K562 (cell line): ENCODE measurements around the gene PCBP3. TPM values are rescaled to one million over a fixed set of nuclear protein-coding genes. Genes with fewer than 3 reads are reported as not detected.

ENCODE experiments used
- ATAC-seq: fragments of 200-7000 bp; cut with Tn5 transposase; 3 replicates; pipeline ENCODE4 v1.9.1; 2020; ENCODE audit warnings: moderate library complexity
- BruUV-seq: library from RNA; stranded (reverse); fragments of 400-500 nt; replicated peaks from 2 replicates; lab custom pipeline; 2021; lab: Mats Ljungman, UMichigan
- CTCF ChIA-PET: fragments of 300-600 bp; formaldehyde crosslinking; extraction: SDS; loops from one replicate; lab custom pipeline; 2021; ENCODE audit warnings: low intra/inter-chr PET ratio; lab: Yijun Ruan, JAX
- POLR2A ChIA-PET: fragments of 300-600, 350-650 bp; sonication (Branson Sonifier 250); formaldehyde crosslinking; extraction: SDS; loops from one replicate; lab custom pipeline; 2021; ENCODE audit warnings: antibody characterized with exemption, inconsistent platforms; lab: Yijun Ruan, JAX
- DNase-seq, 4 experiments: peaks; one replicate each; pipeline versions ENCODE4 v3.0.0 to v3.0.0-alpha.2; 2011 to 2018; ENCODE audit warnings: low spot score in 3 of 4, mixed read lengths in 3 of 4; ENCODE audit errors: extremely low read depth in 1 of 4
- FAIRE-seq: peaks from 2 replicates; lab custom pipeline; 2011; peaks lifted over from hg19 to GRCh38; lab: Jason Lieb, UNC
- H2AFZ ChIP-seq: 2 replicates; pipeline ENCODE4 v1.6.0; 2011; ENCODE audit warnings: low read depth, low read length, control low read depth, inconsistent platforms
- H3K27ac ChIP-seq: fragments of 200-600 bp; 3 replicates; pipeline ENCODE4 v1.8.0; 2011; ENCODE audit warnings: low read depth, mild to moderate bottlenecking, control low read depth, inconsistent platforms, low read length, moderate library complexity, mixed read lengths; ENCODE audit errors: extremely low read depth
- H3K27me3 ChIP-seq, 2 experiments: fragments of 300-600 bp in 1 of 2; 2 replicates in 1 of 2; 3 replicates in 1 of 2; pipeline versions ENCODE4 v1.6.0 to v1.8.0; 2011; ENCODE audit warnings: inconsistent platforms in 2 of 2, low read length in 2 of 2, mild to moderate bottlenecking in 1 of 2, mixed read lengths in 1 of 2, moderate library complexity in 1 of 2; ENCODE audit not compliant: control insufficient read depth in 2 of 2, insufficient read depth in 2 of 2
- H3K36me3 ChIP-seq: fragments of 300-600 bp; 3 replicates; pipeline ENCODE4 v1.8.0; 2011; ENCODE audit warnings: mild to moderate bottlenecking, low read length, inconsistent platforms; ENCODE audit not compliant: control insufficient read depth, insufficient read depth
- H3K4me1 ChIP-seq, 2 experiments: fragments of 200-600 bp in 1 of 2; replicated peaks in 1 of 2; 2 replicates in 1 of 2; 3 replicates in 1 of 2; pipeline versions ENCODE4 v1.5.1 to v1.8.0; 2011; ENCODE audit warnings: inconsistent platforms in 2 of 2, low read length in 2 of 2, mild to moderate bottlenecking in 1 of 2, mixed read lengths in 1 of 2, moderate library complexity in 1 of 2; ENCODE audit not compliant: control insufficient read depth in 2 of 2, insufficient read depth in 2 of 2
- H3K4me2 ChIP-seq: 2 replicates; pipeline ENCODE4 v1.6.1; 2011; ENCODE audit warnings: low read length, control low read depth, inconsistent platforms, mixed read lengths; ENCODE audit not compliant: insufficient read depth
- H3K4me3 ChIP-seq: fragments of 200-600 bp; sonication (generic), shearing (Covaris generic); 2 replicates; pipeline ENCODE4 v1.5.1; 2016; ENCODE audit warnings: control low read depth, inconsistent platforms
- H3K79me2 ChIP-seq: fragments of 200-600 bp; 3 replicates; pipeline ENCODE4 v1.8.0; 2011; ENCODE audit warnings: low read length, inconsistent platforms; ENCODE audit not compliant: control insufficient read depth, insufficient read depth
- H3K9ac ChIP-seq, 2 experiments: 2 replicates each; pipeline versions ENCODE4 v1.6.0 to v1.6.1; 2011; ENCODE audit warnings: low read depth in 2 of 2, low read length in 2 of 2, control low read depth in 1 of 2, inconsistent platforms in 1 of 2, mild to moderate bottlenecking in 1 of 2, mixed read lengths in 1 of 2; ENCODE audit not compliant: insufficient read depth in 1 of 2
- H3K9me1 ChIP-seq: one replicate; pipeline ENCODE4 v1.6.0; 2011; ENCODE audit warnings: inconsistent platforms, mild to moderate bottlenecking, low read length, moderate library complexity; ENCODE audit not compliant: control insufficient read depth, insufficient read depth
- H3K9me3 ChIP-seq: replicated peaks from 2 replicates; pipeline ENCODE4 v1.5.1; 2011; ENCODE audit warnings: low read depth, low read length, inconsistent platforms; ENCODE audit not compliant: control insufficient read depth, insufficient read depth
- H4K20me1 ChIP-seq: replicated peaks from 2 replicates; pipeline ENCODE4 v1.6.1; 2011; ENCODE audit warnings: low read length, inconsistent platforms, mixed read lengths; ENCODE audit not compliant: control insufficient read depth, insufficient read depth
- CLOCK ChIP-seq: fragments of 250-450 bp; sonication (Bioruptor Pico); IDR thresholded peaks from 2 replicates; pipeline ENCODE4 v1.4.0; 2020; ENCODE audit warnings: mild to moderate bottlenecking, moderate library complexity, borderline replicate concordance
- GATA2 ChIP-seq: sonication (generic); formaldehyde crosslinking; IDR thresholded peaks from 2 replicates; pipeline ENCODE4 v1.4.0; 2020; ENCODE audit warnings: mild to moderate bottlenecking, missing genetic modification reagents
- JUN ChIP-seq, 2 experiments: sonication (generic) in 1 of 2; formaldehyde crosslinking in 1 of 2; IDR thresholded peaks; 2 replicates each; pipeline versions ENCODE4 v1.6.1 to v1.8.0; 2012 to 2022; ENCODE audit warnings: borderline replicate concordance in 2 of 2, mild to moderate bottlenecking in 2 of 2, improper control_type of control experiment in 1 of 2, low read depth in 1 of 2, low read length in 1 of 2, missing genetic modification reagents in 1 of 2
- LARP7 ChIP-seq: fragments of 450-650 bp; IDR thresholded peaks from 2 replicates; pipeline ENCODE4 v1.6.1; 2016
- PRPF4 ChIP-seq: fragments of 200-400 bp; formaldehyde crosslinking; IDR thresholded peaks from one replicate; pipeline ENCODE4 v1.6.1; 2017; ENCODE audit warnings: low read length, low read depth, mild to moderate bottlenecking; ENCODE audit not compliant: insufficient read depth, poor library complexity, severe bottlenecking
- RBM17 ChIP-seq: fragments of 200-400 bp; formaldehyde crosslinking; IDR thresholded peaks from 2 replicates; pipeline ENCODE4 v1.6.1; 2017; ENCODE audit warnings: low read depth, mild to moderate bottlenecking, low read length, borderline replicate concordance
- RFX5 ChIP-seq: IDR thresholded peaks from 2 replicates; pipeline ENCODE4 v1.6.1; 2011; ENCODE audit warnings: low read depth, mild to moderate bottlenecking, improper control_type of control experiment, low read length
- SNIP1 ChIP-seq: fragments of 450-650 bp; IDR thresholded peaks from 2 replicates; pipeline ENCODE4 v1.7.1; 2017; ENCODE audit warnings: low read depth, mild to moderate bottlenecking
- TOE1 ChIP-seq, 2 experiments: fragments of 450-650 bp in 1 of 2; sonication (generic) in 1 of 2; formaldehyde crosslinking in 1 of 2; IDR thresholded peaks; 2 replicates each; pipeline versions ENCODE4 v1.7.1 to v1.8.0; 2016 to 2022; ENCODE audit warnings: borderline replicate concordance in 2 of 2, mild to moderate bottlenecking in 2 of 2, antibody characterized with exemption in 1 of 2, inconsistent platforms in 1 of 2, low read depth in 1 of 2, missing genetic modification reagents in 1 of 2, moderate library complexity in 1 of 2
- ZBTB7A ChIP-seq: IDR thresholded peaks from 2 replicates; pipeline ENCODE4 v1.6.1; 2011; ENCODE audit warnings: low read depth, mild to moderate bottlenecking, low read length, moderate library complexity, borderline replicate concordance; ENCODE audit not compliant: control insufficient read depth
- ZKSCAN1 ChIP-seq: fragments of 150-350 bp; IDR thresholded peaks from 2 replicates; pipeline ENCODE4 v1.6.1; 2016; ENCODE audit warnings: low read depth, low read length
- ZNF217 ChIP-seq: sonication (generic); formaldehyde crosslinking; IDR thresholded peaks from 2 replicates; pipeline ENCODE4 v1.8.0; 2022; ENCODE audit warnings: mild to moderate bottlenecking, missing genetic modification reagents
- ZNF77 ChIP-seq: fragments of 250-450 bp; sonication (Bioruptor Pico); IDR thresholded peaks from 2 replicates; pipeline ENCODE4 v1.5.0; 2020
- WGBS: fragments of 100-300 bp; shearing (Covaris generic); methylation state at CpG from one replicate; pipeline ENCODE4 v1.1.6; 2016; ENCODE audit warnings: low coverage, mixed read lengths; ENCODE audit not compliant: insufficient coverage; ENCODE audit errors: missing lambda C conversion rate; 5-methylcytosine and 5-hydroxymethylcytosine counted together
- in situ Hi-C: fragments of 300-500 bp; cut with MboI; formaldehyde crosslinking; loops from 4 replicates; pipeline ENCODE4 v1.15.0; 2018; ENCODE audit warnings: inconsistent platforms, mixed read lengths
- intact Hi-C: fragments of 100-400 bp; cut with micrococcal nuclease; formaldehyde crosslinking; loops from 2 replicates; pipeline ENCODE4 v1.14.2; 2022
- polyA plus RNA-seq, 8 experiments: library from polyadenylated mRNA; depleted of rRNA in 4 of 8; stranded (reverse) in 5 of 8; unstranded in 3 of 8; fragments of >200 nt; fragmentation: Nextera tagmentation in 2 of 8; fragmentation: Illumina TruSeq in 1 of 8; extraction: Ambion mirVana in 2 of 8; extraction: Trizol in 1 of 8; gene quantifications; 2 replicates each; pipeline versions ENCODE4 v1.2.1 to v1.2.3, GENCODE V29; 2011 to 2014; ENCODE audit warnings: inconsistent platforms in 1 of 8, missing spikeins in 1 of 8
- total RNA-seq, 7 experiments: library from RNA; depleted of rRNA in 6 of 7; stranded (reverse); fragments of >200 nt in 6 of 7; fragmentation: Illumina TruSeq in 2 of 7; extraction: Trizol in 2 of 7; gene quantifications; 2 replicates each; pipeline versions ENCODE4 v1.2.1 to v1.2.3, GENCODE V29; 2011 to 2021; ENCODE audit warnings: low replicate concordance in 1 of 7
- TF ChIP-seq, protein P1 (sequence below): fragments of 450-650 bp; IDR thresholded peaks from 2 replicates; pipeline ENCODE4 v1.6.1; 2017; ENCODE audit warnings: antibody characterized with exemption, mild to moderate bottlenecking

Gene PCBP3
- total and polyA plus RNA-seq, 9 of the 15 experiments (the other 6 are each of a cell fraction or from before 2014, with no cell fraction given) = 0.18 TPM; not detected in 8

GRCh38 chr21:45823100-45823681, 179.7 kb downstream of the PCBP3 start:
- WGBS = under 1% methylated on average over 16 of the region's 16 CpGs
- Histone ChIP-seq H3K9ac (no peak overlapping the region), H3K4me3 (no peak overlapping the region), H3K9me3 (no peaks in the 10 kb centered on the region), H3K4me2 (no peak overlapping the region), H3K9me1 (no peaks in the 10 kb centered on the region), H3K36me3 (no peaks in the 10 kb centered on the region), H4K20me1 (peaks cover 21% of the 10 kb centered on the region), H2AFZ (no peak overlapping the region), H3K27me3 (peaks cover 44 to 70% of the 10 kb centered on the region in 2 experiments), H3K4me1 (peaks cover 0 to 7% of the 10 kb centered on the region in 2 experiments; a peak in 2 of 5 replicates), H3K27ac (no peak overlapping the region), H3K79me2 (no peaks in the 10 kb centered on the region)
- ChIA-PET POLR2A (interaction anchor here (0.6 kb wide), 1 partner anchor 535 kb away, joined by 3 read pairs; the partner anchor contains the start of gene POFUT2), CTCF (no interaction called here)
- ATAC-seq = no peak
- no TSS peak for BruUV-seq
- intact Hi-C loops (loop anchor here (5.0 kb wide), 1 partner anchor 376 kb away; no protein-coding TSS in a partner anchor), in situ Hi-C loops (loop anchor here (10.0 kb wide), 2 partner anchors 518 to 678 kb away; no protein-coding TSS in a partner anchor)
- no peak for FAIRE-seq
- DNase-seq = no peak
- TF ChIP-seq ZNF77 (CRISPR knock-in tag) (no peak), SNIP1 (no peak), GATA2 (CRISPR knock-in tag) (no peak), JUN (IDR thresholded peaks at IDR 0.05; ENCODE audit: borderline replicate concordance, low read depth, low read length) (no peak), JUN (CRISPR knock-in tag; IDR thresholded peaks at IDR 0.05; ENCODE audit: borderline replicate concordance) (no peak), RBM17 (no peak), PRPF4 (no peak), ZNF217 (CRISPR knock-in tag) (no peak), TOE1 (IDR thresholded peaks at IDR 0.05; ENCODE audit: borderline replicate concordance) (no peak), TOE1 (CRISPR knock-in tag; IDR thresholded peaks at IDR 0.05; ENCODE audit: borderline replicate concordance, low read depth) (no peak), LARP7 (no peak), RFX5 (no peak), ZKSCAN1 (no peak), ZBTB7A (no peak), CLOCK (CRISPR knock-in tag) (no peak)
- TF ChIP-seq, protein P1, sequence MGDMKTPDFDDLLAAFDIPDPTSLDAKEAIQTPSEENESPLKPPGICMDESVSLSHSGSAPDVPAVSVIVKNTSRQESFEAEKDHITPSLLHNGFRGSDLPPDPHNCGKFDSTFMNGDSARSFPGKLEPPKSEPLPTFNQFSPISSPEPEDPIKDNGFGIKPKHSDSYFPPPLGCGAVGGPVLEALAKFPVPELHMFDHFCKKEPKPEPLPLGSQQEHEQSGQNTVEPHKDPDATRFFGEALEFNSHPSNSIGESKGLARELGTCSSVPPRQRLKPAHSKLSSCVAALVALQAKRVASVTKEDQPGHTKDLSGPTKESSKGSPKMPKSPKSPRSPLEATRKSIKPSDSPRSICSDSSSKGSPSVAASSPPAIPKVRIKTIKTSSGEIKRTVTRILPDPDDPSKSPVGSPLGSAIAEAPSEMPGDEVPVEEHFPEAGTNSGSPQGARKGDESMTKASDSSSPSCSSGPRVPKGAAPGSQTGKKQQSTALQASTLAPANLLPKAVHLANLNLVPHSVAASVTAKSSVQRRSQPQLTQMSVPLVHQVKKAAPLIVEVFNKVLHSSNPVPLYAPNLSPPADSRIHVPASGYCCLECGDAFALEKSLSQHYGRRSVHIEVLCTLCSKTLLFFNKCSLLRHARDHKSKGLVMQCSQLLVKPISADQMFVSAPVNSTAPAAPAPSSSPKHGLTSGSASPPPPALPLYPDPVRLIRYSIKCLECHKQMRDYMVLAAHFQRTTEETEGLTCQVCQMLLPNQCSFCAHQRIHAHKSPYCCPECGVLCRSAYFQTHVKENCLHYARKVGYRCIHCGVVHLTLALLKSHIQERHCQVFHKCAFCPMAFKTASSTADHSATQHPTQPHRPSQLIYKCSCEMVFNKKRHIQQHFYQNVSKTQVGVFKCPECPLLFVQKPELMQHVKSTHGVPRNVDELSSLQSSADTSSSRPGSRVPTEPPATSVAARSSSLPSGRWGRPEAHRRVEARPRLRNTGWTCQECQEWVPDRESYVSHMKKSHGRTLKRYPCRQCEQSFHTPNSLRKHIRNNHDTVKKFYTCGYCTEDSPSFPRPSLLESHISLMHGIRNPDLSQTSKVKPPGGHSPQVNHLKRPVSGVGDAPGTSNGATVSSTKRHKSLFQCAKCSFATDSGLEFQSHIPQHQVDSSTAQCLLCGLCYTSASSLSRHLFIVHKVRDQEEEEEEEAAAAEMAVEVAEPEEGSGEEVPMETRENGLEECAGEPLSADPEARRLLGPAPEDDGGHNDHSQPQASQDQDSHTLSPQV = no peak
